HG02884 (cell line): Measurements from ENCODE around the gene VWA5B1.

Experiments
- ATAC-seq: cut with Tn5 transposase; IDR thresholded peaks from one replicate; pipeline ENCODE4 v1.9.1; 2021; ENCODE audit warnings: mild to moderate bottlenecking, moderate library complexity; ENCODE audit not compliant: unreplicated experiment

Gene VWA5B1

GRCh38 chr1:20362856-20363255 is 72.2 kb downstream of the VWA5B1 start:
- no peak for ATAC-seq

- no peak for ATAC-seq
Observed at GRCh38 chr1:20365421-20366055, 74.9 kb downstream of the VWA5B1 start.

GRCh38 chr1:20366056-20366462 is 75.4 kb downstream of the VWA5B1 start:
- ATAC-seq = no peak

- ATAC-seq = no peak
Observed at GRCh38 chr1:20366463-20367115, 75.9 kb downstream of the VWA5B1 start.

GRCh38 chr1:20367116-20367585 is 76.5 kb downstream of the VWA5B1 start:
- ATAC-seq = no peak

GRCh38 chr1:20367626-20368025 is 77.0 kb downstream of the VWA5B1 start:
- ATAC-seq = no peak

GRCh38 chr1:20368866-20369470 is 78.3 kb downstream of the VWA5B1 start:
- no peak for ATAC-seq

- no peak for ATAC-seq
Observed at GRCh38 chr1:20370698-20371097, 80.0 kb downstream of the VWA5B1 start.

- ATAC-seq = no peak
Observed at GRCh38 chr1:20371411-20371810, 80.7 kb downstream of the VWA5B1 start.

- ATAC-seq = no peak
Observed at GRCh38 chr1:20371883-20372282, 81.2 kb downstream of the VWA5B1 start.

GRCh38 chr1:20372676-20373075 is 82.0 kb downstream of the VWA5B1 start:
- ATAC-seq = no peak

- ATAC-seq = no peak
Observed at GRCh38 chr1:20373286-20373685, 82.6 kb downstream of the VWA5B1 start.

GRCh38 chr1:20373764-20374163 is 83.1 kb downstream of the VWA5B1 start:
- no peak for ATAC-seq

GRCh38 chr1:20375563-20375962 is 84.9 kb downstream of the VWA5B1 start:
- ATAC-seq = no peak

GRCh38 chr1:20376171-20376570 is 85.5 kb downstream of the VWA5B1 start:
- ATAC-seq = no peak

- no peak for ATAC-seq
Observed at GRCh38 chr1:20376880-20377494, 86.3 kb downstream of the VWA5B1 start.

GRCh38 chr1:20377516-20378270 is 87.0 kb downstream of the VWA5B1 start:
- ATAC-seq = no peak

GRCh38 chr1:20379075-20379474 is 88.4 kb downstream of the VWA5B1 start:
- no peak for ATAC-seq

GRCh38 chr1:20380175-20380574 is 89.5 kb downstream of the VWA5B1 start:
- no peak for ATAC-seq

- no peak for ATAC-seq
Observed at GRCh38 chr1:20380616-20381035, 90.0 kb downstream of the VWA5B1 start.

GRCh38 chr1:20381045-20381641 is 90.5 kb downstream of the VWA5B1 start:
- no peak for ATAC-seq
